GM12891 (cell line): ENCODE measurements around the gene TFAM.
A peak's percentile ranks its signal among the peaks of the same experiment; 100 is the strongest.

Source experiments
- DNase-seq: peaks from one replicate; pipeline ENCODE4 v3.0.0; 2011; ENCODE audit warnings: low spot score; ENCODE audit not compliant: insufficient read length
- FAIRE-seq: peaks from 2 replicates; lab custom pipeline; 2011; peaks lifted over from hg19 to GRCh38; lab: Jason Lieb, UNC
- PAX5 ChIP-seq: IDR thresholded peaks from 2 replicates; pipeline ENCODE4 v1.6.1; 2011; ENCODE audit warnings: low read length, moderate library complexity, mild to moderate bottlenecking; ENCODE audit not compliant: insufficient read depth, severe bottlenecking
- POLR2A ChIP-seq: IDR thresholded peaks from 2 replicates; pipeline ENCODE4 v1.6.1; 2011; ENCODE audit warnings: low read depth, low read length, control low read depth
- POLR2AphosphoS5 ChIP-seq: IDR thresholded peaks from 2 replicates; pipeline ENCODE4 v1.6.1; 2011; ENCODE audit warnings: low read depth, low read length, control low read depth
- POU2F2 ChIP-seq: IDR thresholded peaks from 2 replicates; pipeline ENCODE4 v1.6.1; 2011; ENCODE audit warnings: low read depth, mild to moderate bottlenecking, control low read depth, low read length, moderate library complexity
- SPI1 ChIP-seq: IDR thresholded peaks from 2 replicates; pipeline ENCODE4 v1.6.1; 2011; ENCODE audit warnings: low read depth, low read length, control low read depth
- TAF1 ChIP-seq: IDR thresholded peaks from 2 replicates; pipeline ENCODE4 v1.6.1; 2011; ENCODE audit warnings: low read depth, low read length, control low read depth

TFAM gene

GRCh38 chr10:58371473-58371872 is 13.7 kb upstream of the TFAM start:
- no peak for DNase-seq
- TF ChIP-seq POLR2AphosphoS5 (no peak), PAX5 (no peak), TAF1 (no peak), POLR2A (no peak), SPI1 (no peak)
- FAIRE-seq: no peak

- FAIRE-seq: no peak
- TF ChIP-seq TAF1 (no peak), SPI1 (peak; percentile 83)
- no peak for DNase-seq
Observed at GRCh38 chr10:58372607-58373441, 12.4 kb upstream of the TFAM start.

GRCh38 chr10:58373442-58373827 is 11.8 kb upstream of the TFAM start:
- FAIRE-seq: no peak
- TF ChIP-seq POLR2A (no peak), POU2F2 (no peak), POLR2AphosphoS5 (no peak), SPI1 (no peak), TAF1 (no peak), PAX5 (no peak)
- DNase-seq: no peak

- no peak for DNase-seq
- no peak for TF ChIP-seq POLR2AphosphoS5
- TF ChIP-seq POU2F2: no peak
- TF ChIP-seq SPI1: no peak
- TF ChIP-seq TAF1: no peak
- TF ChIP-seq POLR2A: no peak
- no peak for FAIRE-seq
Observed at GRCh38 chr10:58382489-58382995, 2.7 kb upstream of the TFAM start.

GRCh38 chr10:58384095-58384494 is 1.1 kb upstream of the TFAM start:
- FAIRE-seq (peak; percentile 78), DNase-seq (peak; percentile 14)
- TF ChIP-seq POU2F2: no peak
- TF ChIP-seq POLR2AphosphoS5: no peak
- TF ChIP-seq SPI1: peak; percentile 96

GRCh38 chr10:58384544-58384998 is 639 bp upstream of the TFAM start:
- TF ChIP-seq POU2F2 (0 out of 2 replicates have a peak, but pooled peaks have one; percentile 1), POLR2AphosphoS5 (no peak)
- FAIRE-seq (no peak), DNase-seq (no peak)

- DNase-seq (no peak), FAIRE-seq (no peak)
- TF ChIP-seq POLR2AphosphoS5 (no peak), POLR2A (no peak), PAX5 (no peak)
Observed at GRCh38 chr10:58385784-58386112, 538 bp downstream of the TFAM start.

GRCh38 chr10:58389024-58389423 is 3.8 kb downstream of the TFAM start:
- no peak for DNase-seq
- TF ChIP-seq POU2F2 (no peak), TAF1 (no peak), POLR2A (no peak), SPI1 (no peak), PAX5 (no peak), POLR2AphosphoS5 (no peak)
- no peak for FAIRE-seq

- FAIRE-seq (no peak), DNase-seq (no peak)
- no peak for TF ChIP-seq POU2F2
- no peak for TF ChIP-seq POLR2AphosphoS5
- no peak for TF ChIP-seq SPI1
- TF ChIP-seq POLR2A: no peak
- no peak for TF ChIP-seq PAX5
- TF ChIP-seq TAF1: no peak
Observed at GRCh38 chr10:58393317-58393716, 8.1 kb downstream of the TFAM start.

GRCh38 chr10:58394471-58394870 is 9.3 kb downstream of the TFAM start:
- FAIRE-seq (no peak), DNase-seq (no peak)
- TF ChIP-seq POU2F2 (no peak), SPI1 (no peak), TAF1 (no peak), PAX5 (no peak), POLR2AphosphoS5 (no peak), POLR2A (no peak)
